HEK293 (cell line): ENCODE measurements around the gene UBE2G2.

Experiments
- CTCF ChIA-PET: fragments of 350-600 bp; formaldehyde crosslinking; extraction: SDS; loops from one replicate; lab custom pipeline; 2021; ENCODE audit warnings: antibody characterized with exemption; lab: Yijun Ruan, JAX
- POLR2A ChIA-PET: fragments of 300-600 bp; formaldehyde crosslinking; extraction: SDS; loops from one replicate; lab custom pipeline; 2020; ENCODE audit warnings: antibody characterized with exemption, inconsistent platforms; lab: Yijun Ruan, JAX
- H3K27ac ChIP-seq: fragments of 200-500 bp; sonication (Bioruptor generic); 2 replicates; pipeline ENCODE4 v1.5.1; 2014; ENCODE audit warnings: low read depth, low read length, control low read depth, inconsistent platforms; ENCODE audit errors: extremely low read depth
- H3K36me3 ChIP-seq, 2 experiments: fragments of 200-500 bp in 1 of 2; sonication (Bioruptor generic) in 1 of 2; 1 replicate in 1 of 2; 2 replicates in 1 of 2; pipeline ENCODE4 v1.5.1; 2014 to 2017; ENCODE audit warnings: inconsistent platforms in 2 of 2, low read length in 2 of 2; ENCODE audit not compliant: control insufficient read depth in 2 of 2, insufficient read depth in 1 of 2
- H3K4me1 ChIP-seq: fragments of 200-500 bp; sonication (Bioruptor generic); 2 replicates; pipeline ENCODE4 v1.5.1; 2014; ENCODE audit warnings: mild to moderate bottlenecking, low read length, inconsistent platforms; ENCODE audit not compliant: control insufficient read depth, insufficient read depth
- H3K4me3 ChIP-seq: 2 replicates; pipeline ENCODE4 v1.5.1; 2011; ENCODE audit warnings: low read depth, mild to moderate bottlenecking, control low read depth, low read length, moderate library complexity
- H3K9me3 ChIP-seq: fragments of 200-500 bp; sonication (Bioruptor generic); 2 replicates; pipeline ENCODE4 v1.5.1; 2014; ENCODE audit warnings: low read depth, low read length, inconsistent platforms; ENCODE audit not compliant: control insufficient read depth, insufficient read depth
- BCL11B ChIP-seq: fragments of 450-650 bp; formaldehyde crosslinking; IDR thresholded peaks from 2 replicates; pipeline ENCODE4 v1.5.1; 2016; ENCODE audit warnings: low read depth, missing biosample characterization, missing genetic modification characterization
- EGR2 ChIP-seq: fragments of 450-650 bp; formaldehyde crosslinking; IDR thresholded peaks from 2 replicates; pipeline ENCODE4 v1.5.1; 2016; ENCODE audit warnings: low read depth, missing biosample characterization, missing genetic modification characterization
- SCRT1 ChIP-seq: fragments of 450-650 bp; formaldehyde crosslinking; IDR thresholded peaks from 2 replicates; pipeline ENCODE4 v1.5.1; 2016; ENCODE audit warnings: missing biosample characterization, missing genetic modification characterization, borderline replicate concordance
- ZBTB21 ChIP-seq: fragments of 450-650 bp; formaldehyde crosslinking; IDR thresholded peaks from 2 replicates; pipeline ENCODE4 v1.5.1; 2017; ENCODE audit warnings: missing biosample characterization, missing genetic modification characterization
- ZBTB48 ChIP-seq: fragments of 450-650 bp; formaldehyde crosslinking; IDR thresholded peaks from 2 replicates; pipeline ENCODE4 v1.5.1; 2016; ENCODE audit warnings: missing biosample characterization, missing genetic modification characterization
- ZBTB7A ChIP-seq: fragments of 450-650 bp; formaldehyde crosslinking; IDR thresholded peaks from 2 replicates; pipeline ENCODE4 v1.5.1; 2016; ENCODE audit warnings: low read depth, missing biosample characterization, missing genetic modification characterization
- ZNF157 ChIP-seq: fragments of 450-650 bp; formaldehyde crosslinking; IDR thresholded peaks from 2 replicates; pipeline ENCODE4 v1.5.1; 2016; ENCODE audit warnings: missing biosample characterization, missing genetic modification characterization
- ZNF2 ChIP-seq: fragments of 450-650 bp; formaldehyde crosslinking; IDR thresholded peaks from 2 replicates; pipeline ENCODE4 v1.5.1; 2016; ENCODE audit warnings: missing biosample characterization, missing genetic modification characterization
- ZNF214 ChIP-seq: fragments of 450-650 bp; formaldehyde crosslinking; IDR thresholded peaks from 2 replicates; pipeline ENCODE4 v1.5.1; 2017; ENCODE audit warnings: missing biosample characterization, mild to moderate bottlenecking, missing genetic modification characterization, borderline replicate concordance
- ZNF239 ChIP-seq: fragments of 450-650 bp; formaldehyde crosslinking; IDR thresholded peaks from 2 replicates; pipeline ENCODE4 v1.5.1; 2016; ENCODE audit warnings: missing biosample characterization, missing genetic modification characterization
- ZNF366 ChIP-seq: fragments of 450-650 bp; formaldehyde crosslinking; conservative IDR thresholded peaks from 2 replicates; pipeline ENCODE4 v1.5.1; 2016; ENCODE audit warnings: missing biosample characterization, missing genetic modification characterization
- ZNF596 ChIP-seq: fragments of 450-650 bp; IDR thresholded peaks from 2 replicates; pipeline ENCODE4 v1.5.0; 2018; ENCODE audit warnings: missing biosample characterization, mild to moderate bottlenecking, missing genetic modification characterization, moderate library complexity
- ZNF610 ChIP-seq: fragments of 450-650 bp; formaldehyde crosslinking; IDR thresholded peaks from 2 replicates; pipeline ENCODE4 v1.5.1; 2016; ENCODE audit warnings: missing biosample characterization, missing genetic modification characterization, borderline replicate concordance
- ZSCAN16 ChIP-seq: fragments of 450-650 bp; formaldehyde crosslinking; IDR thresholded peaks from 2 replicates; pipeline ENCODE4 v1.5.1; 2016; ENCODE audit warnings: missing biosample characterization, missing genetic modification characterization
- TF ChIP-seq, protein P1 (sequence below): fragments of 450-650 bp; formaldehyde crosslinking; IDR thresholded peaks from 2 replicates; pipeline ENCODE4 v1.5.1; 2016; ENCODE audit warnings: missing biosample characterization, missing genetic modification characterization
- TF ChIP-seq, protein P2 (sequence below): fragments of 450-650 bp; formaldehyde crosslinking; IDR thresholded peaks from 2 replicates; pipeline ENCODE4 v1.5.1; 2016; ENCODE audit warnings: missing biosample characterization, missing genetic modification characterization

UBE2G2 gene

DNA sequence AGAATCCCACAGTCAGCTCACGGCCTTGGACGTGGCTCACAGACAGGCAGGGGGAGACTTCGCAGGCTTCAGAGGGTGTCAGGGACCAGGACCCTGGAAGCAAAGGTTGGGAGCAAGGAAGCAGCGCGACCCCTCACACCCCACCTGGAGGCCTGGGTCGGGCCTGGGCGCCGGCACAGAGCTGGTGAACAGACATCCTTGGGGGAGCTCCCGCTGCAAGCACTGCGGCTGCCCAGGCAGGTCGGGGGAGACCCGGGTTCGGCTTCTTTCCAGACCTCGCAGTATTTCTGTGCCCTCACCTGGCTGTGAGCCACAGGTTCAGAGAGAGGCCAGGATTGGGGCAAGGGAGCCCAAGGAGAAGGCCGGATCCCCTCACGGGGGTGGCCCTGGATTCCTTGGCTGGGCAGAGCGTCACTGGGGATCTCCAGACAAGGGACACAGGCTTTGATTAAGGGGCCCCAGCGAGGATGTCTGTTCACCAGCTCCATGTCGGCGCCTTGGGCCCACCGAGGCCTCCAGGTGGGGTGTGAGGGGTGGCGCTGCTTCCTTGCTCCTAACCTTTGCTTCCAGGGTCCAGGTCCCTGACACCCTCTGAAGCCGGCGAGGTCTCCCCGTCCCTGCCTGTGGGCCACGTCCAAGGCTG lies 52.4 kb downstream of the UBE2G2 start:
- POLR2A ChIA-PET = no interaction called here
- Histone ChIP-seq H3K27ac (no peak overlapping the region), H3K4me3 (no peak overlapping the region), H3K9me3 (no peaks in the 10 kb centered on the region), H3K4me1 (no peaks in the 10 kb centered on the region), H3K36me3 (no peaks in the 10 kb centered on the region)
- CTCF ChIA-PET = interaction anchor here (0.7 kb wide), 2 partner anchors 139 to 153 kb away, joined by 4 to 5 read pairs; no protein-coding TSS in a partner anchor
- no peak for TF ChIP-seq ZNF2
- no peak for TF ChIP-seq ZNF366 (tag by site-specific recombination)
- TF ChIP-seq ZNF610 (tag by site-specific recombination) = no peak
- no peak for TF ChIP-seq ZBTB21
- TF ChIP-seq ZNF157 (tag by site-specific recombination) = no peak
- no peak for TF ChIP-seq ZNF214
- TF ChIP-seq ZNF596 = no peak
- no peak for TF ChIP-seq ZBTB7A (tag by site-specific recombination)
- TF ChIP-seq, all 188 proteins: peak for 0

GRCh38 chr21:44748621-44749020 lies 53.0 kb downstream of the UBE2G2 start:
- CTCF ChIA-PET = interaction anchor here (0.7 kb wide), 2 partner anchors 138 to 153 kb away, joined by 4 to 5 read pairs; no protein-coding TSS in a partner anchor
- no peak overlapping the region for H3K4me3 ChIP-seq
- POLR2A ChIA-PET = no interaction called here

GRCh38 chr21:44742418-44743153 lies 59.0 kb downstream of the UBE2G2 start:
- TF ChIP-seq, protein P1, sequence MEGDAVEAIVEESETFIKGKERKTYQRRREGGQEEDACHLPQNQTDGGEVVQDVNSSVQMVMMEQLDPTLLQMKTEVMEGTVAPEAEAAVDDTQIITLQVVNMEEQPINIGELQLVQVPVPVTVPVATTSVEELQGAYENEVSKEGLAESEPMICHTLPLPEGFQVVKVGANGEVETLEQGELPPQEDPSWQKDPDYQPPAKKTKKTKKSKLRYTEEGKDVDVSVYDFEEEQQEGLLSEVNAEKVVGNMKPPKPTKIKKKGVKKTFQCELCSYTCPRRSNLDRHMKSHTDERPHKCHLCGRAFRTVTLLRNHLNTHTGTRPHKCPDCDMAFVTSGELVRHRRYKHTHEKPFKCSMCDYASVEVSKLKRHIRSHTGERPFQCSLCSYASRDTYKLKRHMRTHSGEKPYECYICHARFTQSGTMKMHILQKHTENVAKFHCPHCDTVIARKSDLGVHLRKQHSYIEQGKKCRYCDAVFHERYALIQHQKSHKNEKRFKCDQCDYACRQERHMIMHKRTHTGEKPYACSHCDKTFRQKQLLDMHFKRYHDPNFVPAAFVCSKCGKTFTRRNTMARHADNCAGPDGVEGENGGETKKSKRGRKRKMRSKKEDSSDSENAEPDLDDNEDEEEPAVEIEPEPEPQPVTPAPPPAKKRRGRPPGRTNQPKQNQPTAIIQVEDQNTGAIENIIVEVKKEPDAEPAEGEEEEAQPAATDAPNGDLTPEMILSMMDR (tag by site-specific recombination) = peak; percentile 20; the same call in 1 of the 2 replicates
- TF ChIP-seq EGR2 (tag by site-specific recombination) = no peak
- TF ChIP-seq ZNF239 (tag by site-specific recombination) = no peak
- ChIA-PET POLR2A (no interaction called here), CTCF (interaction anchor here (0.6 to 2.8 kb wide), 15 partner anchors 8 to 253 kb away, joined by 3 to 25 read pairs (median 4); partner anchors contain the start of gene KRTAP10-12)
- Histone ChIP-seq H3K36me3 (no peaks in the 10 kb centered on the region), H3K9me3 (no peaks in the 10 kb centered on the region), H3K4me3 (no peak overlapping the region), H3K4me1 (no peaks in the 10 kb centered on the region), H3K27ac (no peak overlapping the region)

More at GRCh38 chr21:44748621-44749020, 53.0 kb downstream of the UBE2G2 start:
- Histone ChIP-seq H3K9me3 (no peaks in the 10 kb centered on the region), H3K36me3 (no peaks in the 10 kb centered on the region), H3K27ac (no peak overlapping the region), H3K4me1 (no peaks in the 10 kb centered on the region)
- TF ChIP-seq SCRT1 (tag by site-specific recombination) (no peak), ZBTB48 (tag by site-specific recombination) (no peak), BCL11B (tag by site-specific recombination) (no peak), ZSCAN16 (tag by site-specific recombination) (no peak)

GRCh38 chr21:44741921-44742320 lies 59.7 kb downstream of the UBE2G2 start:
- H3K9me3 ChIP-seq = no peaks in the 10 kb centered on the region
- CTCF ChIA-PET = interaction anchor here (0.6 to 2.8 kb wide), 8 partner anchors 9 to 232 kb away, joined by 3 to 25 read pairs (median 4); no protein-coding TSS in a partner anchor
- H3K4me3 ChIP-seq = no peak overlapping the region
- 0 out of 2 replicates have a peak, but pooled peaks have one; percentile 33 for TF ChIP-seq ZNF366 (tag by site-specific recombination)
- TF ChIP-seq, protein P2, sequence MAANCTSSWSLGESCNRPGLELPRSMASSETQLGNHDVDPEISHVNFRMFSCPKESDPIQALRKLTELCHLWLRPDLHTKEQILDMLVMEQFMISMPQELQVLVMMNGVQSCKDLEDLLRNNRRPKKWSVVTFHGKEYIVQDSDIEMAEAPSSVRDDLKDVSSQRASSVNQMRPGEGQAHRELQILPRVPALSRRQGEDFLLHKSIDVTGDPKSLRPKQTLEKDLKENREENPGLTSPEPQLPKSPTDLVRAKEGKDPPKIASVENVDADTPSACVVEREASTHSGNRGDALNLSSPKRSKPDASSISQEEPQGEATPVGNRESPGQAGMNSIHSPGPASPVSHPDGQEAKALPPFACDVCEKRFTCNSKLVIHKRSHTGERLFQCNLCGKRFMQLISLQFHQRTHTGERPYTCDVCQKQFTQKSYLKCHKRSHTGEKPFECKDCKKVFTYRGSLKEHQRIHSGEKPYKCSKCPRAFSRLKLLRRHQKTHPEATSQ (tag by site-specific recombination) = no peak
- TF ChIP-seq, all 188 proteins: peak for 1
- POLR2A ChIA-PET = no interaction called here
- no peaks in the 10 kb centered on the region for H3K36me3 ChIP-seq
- H3K4me1 ChIP-seq = no peaks in the 10 kb centered on the region
- no peak overlapping the region for H3K27ac ChIP-seq
